HepG2 (cell line): ENCODE data around the gene WDR31. TPM values are rescaled to one million over a fixed set of nuclear protein-coding genes. Genes with fewer than 3 reads are reported as not detected.

Source experiments
- AHR ChIP-seq: IDR thresholded peaks from 2 replicates; pipeline ENCODE4 v1.6.1; 2018; ENCODE audit warnings: missing genetic modification reagents, missing compliant biosample characterization
- ATF7 ChIP-seq, 2 experiments: fragments of 450-650 bp in 1 of 2; sonication (generic) in 1 of 2; formaldehyde crosslinking in 1 of 2; IDR thresholded peaks; 2 replicates each; pipeline versions ENCODE4 v1.4.0 to v1.6.1; 2016 to 2020; ENCODE audit warnings: antibody characterized with exemption in 1 of 2, mild to moderate bottlenecking in 1 of 2, missing genetic modification reagents in 1 of 2
- KDM3A ChIP-seq: IDR thresholded peaks from 2 replicates; pipeline ENCODE4 v1.6.1; 2018; ENCODE audit warnings: low read depth, missing compliant biosample characterization
- NFYB ChIP-seq: sonication (generic); formaldehyde crosslinking; IDR thresholded peaks from 2 replicates; pipeline ENCODE4 v1.4.0; 2020; ENCODE audit warnings: missing genetic modification reagents
- NR2F6 ChIP-seq, 2 experiments: IDR thresholded peaks; 2 replicates each; pipeline ENCODE4 v1.6.1; 2016; ENCODE audit warnings: antibody characterized with exemption in 1 of 2, mild to moderate bottlenecking in 1 of 2
- SMAD3 ChIP-seq: sonication (generic); formaldehyde crosslinking; IDR thresholded peaks from 2 replicates; pipeline ENCODE4 v1.4.0; 2020; ENCODE audit warnings: missing genetic modification reagents
- ZBTB49 ChIP-seq: sonication (generic); formaldehyde crosslinking; IDR thresholded peaks from 2 replicates; pipeline ENCODE4 v1.4.0; 2020; ENCODE audit warnings: missing genetic modification reagents, borderline replicate concordance
- ZNF138 ChIP-seq: sonication (generic); formaldehyde crosslinking; IDR thresholded peaks from 2 replicates; pipeline ENCODE4 v1.5.0; 2020; ENCODE audit warnings: mild to moderate bottlenecking, low read depth, missing genetic modification reagents
- polyA plus RNA-seq, 8 experiments: library from polyadenylated mRNA; depleted of rRNA in 3 of 8; stranded (reverse) in 7 of 8; unstranded in 1 of 8; fragments of >200 nt; fragmentation: Illumina TruSeq in 4 of 8; extraction: Trizol in 4 of 8; gene quantifications; 2 replicates each; pipeline versions ENCODE4 v1.2.1 to v1.2.3, GENCODE V29; 2011 to 2016; ENCODE audit warnings: low read depth in 4 of 8, missing spikeins in 1 of 8, mixed read lengths in 1 of 8; ENCODE audit not compliant: insufficient read depth in 1 of 8
- total RNA-seq, 5 experiments: library from RNA; depleted of rRNA; stranded (reverse); fragments of >200 nt; fragmentation: Illumina TruSeq; extraction: Trizol; gene quantifications; 2 replicates each; pipeline ENCODE4 v1.2.3, GENCODE V29; 2016; ENCODE audit warnings: low read depth in 1 of 5
- TF ChIP-seq, protein P1 (sequence below): sonication (generic); formaldehyde crosslinking; IDR thresholded peaks from 2 replicates; pipeline ENCODE4 v1.4.0; 2020; ENCODE audit warnings: missing genetic modification reagents
- TF ChIP-seq, protein P2 (sequence below): sonication (generic); formaldehyde crosslinking; IDR thresholded peaks from 2 replicates; pipeline ENCODE4 v1.4.0; 2020; ENCODE audit warnings: mild to moderate bottlenecking, missing genetic modification reagents
- TF ChIP-seq, protein P3 (sequence below): sonication (generic); formaldehyde crosslinking; IDR thresholded peaks from 2 replicates; pipeline ENCODE4 v1.5.1; 2020; ENCODE audit warnings: mild to moderate bottlenecking, missing genetic modification reagents, moderate library complexity
- TF ChIP-seq, protein P4 (sequence below): sonication (generic); formaldehyde crosslinking; IDR thresholded peaks from 2 replicates; pipeline ENCODE4 v1.4.0; 2020; ENCODE audit warnings: missing genetic modification reagents
- TF ChIP-seq, protein P5 (sequence below): sonication (generic); formaldehyde crosslinking; IDR thresholded peaks from 2 replicates; pipeline ENCODE4 v1.4.0; 2020; ENCODE audit warnings: missing genetic modification reagents

The WDR31 gene
- total and polyA plus RNA-seq, 2 of the 13 experiments (the other 11 are each of a cell fraction or from before 2014, with no cell fraction given): 0.33 to 1.7 TPM

GRCh38 chr9:113275157-113276131 lies 64.6 kb downstream of the WDR31 start, which contains the start of the genes CDC26 and PRPF4 (continued):
- TF ChIP-seq NR2F6 (IDR thresholded peaks at IDR 0.05) (peak; percentile 57), NR2F6 (CRISPR knock-in tag; IDR thresholded peaks at IDR 0.05) (peak; percentile 75; the same call in 1 of the 2 replicates), NFYB (CRISPR knock-in tag) (peak; percentile 58), AHR (peak; percentile 56; the same call in 1 of the 2 replicates), KDM3A (peak; percentile 45; the same call in 1 of the 2 replicates), SMAD3 (CRISPR knock-in tag) (no peak), ATF7 (IDR thresholded peaks at IDR 0.05) (no peak), ATF7 (CRISPR knock-in tag; IDR thresholded peaks at IDR 0.05) (peak; percentile 63; the same call in 1 of the 2 replicates), ZNF138 (CRISPR knock-in tag) (peak; percentile 72; the same call in 1 of the 2 replicates), ZBTB49 (no peak)
- TF ChIP-seq, protein P1, sequence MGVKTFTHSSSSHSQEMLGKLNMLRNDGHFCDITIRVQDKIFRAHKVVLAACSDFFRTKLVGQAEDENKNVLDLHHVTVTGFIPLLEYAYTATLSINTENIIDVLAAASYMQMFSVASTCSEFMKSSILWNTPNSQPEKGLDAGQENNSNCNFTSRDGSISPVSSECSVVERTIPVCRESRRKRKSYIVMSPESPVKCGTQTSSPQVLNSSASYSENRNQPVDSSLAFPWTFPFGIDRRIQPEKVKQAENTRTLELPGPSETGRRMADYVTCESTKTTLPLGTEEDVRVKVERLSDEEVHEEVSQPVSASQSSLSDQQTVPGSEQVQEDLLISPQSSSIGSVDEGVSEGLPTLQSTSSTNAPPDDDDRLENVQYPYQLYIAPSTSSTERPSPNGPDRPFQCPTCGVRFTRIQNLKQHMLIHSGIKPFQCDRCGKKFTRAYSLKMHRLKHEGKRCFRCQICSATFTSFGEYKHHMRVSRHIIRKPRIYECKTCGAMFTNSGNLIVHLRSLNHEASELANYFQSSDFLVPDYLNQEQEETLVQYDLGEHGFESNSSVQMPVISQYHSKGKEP: no peak
- TF ChIP-seq, protein P2, sequence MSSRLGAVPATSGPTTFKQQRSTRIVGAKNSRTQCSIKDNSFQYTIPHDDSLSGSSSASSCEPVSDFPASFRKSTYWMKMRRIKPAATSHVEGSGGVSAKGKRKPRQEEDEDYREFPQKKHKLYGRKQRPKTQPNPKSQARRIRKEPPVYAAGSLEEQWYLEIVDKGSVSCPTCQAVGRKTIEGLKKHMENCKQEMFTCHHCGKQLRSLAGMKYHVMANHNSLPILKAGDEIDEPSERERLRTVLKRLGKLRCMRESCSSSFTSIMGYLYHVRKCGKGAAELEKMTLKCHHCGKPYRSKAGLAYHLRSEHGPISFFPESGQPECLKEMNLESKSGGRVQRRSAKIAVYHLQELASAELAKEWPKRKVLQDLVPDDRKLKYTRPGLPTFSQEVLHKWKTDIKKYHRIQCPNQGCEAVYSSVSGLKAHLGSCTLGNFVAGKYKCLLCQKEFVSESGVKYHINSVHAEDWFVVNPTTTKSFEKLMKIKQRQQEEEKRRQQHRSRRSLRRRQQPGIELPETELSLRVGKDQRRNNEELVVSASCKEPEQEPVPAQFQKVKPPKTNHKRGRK (CRISPR knock-in tag): no peak; the same call in 1 of the 2 replicates
- TF ChIP-seq, protein P3, sequence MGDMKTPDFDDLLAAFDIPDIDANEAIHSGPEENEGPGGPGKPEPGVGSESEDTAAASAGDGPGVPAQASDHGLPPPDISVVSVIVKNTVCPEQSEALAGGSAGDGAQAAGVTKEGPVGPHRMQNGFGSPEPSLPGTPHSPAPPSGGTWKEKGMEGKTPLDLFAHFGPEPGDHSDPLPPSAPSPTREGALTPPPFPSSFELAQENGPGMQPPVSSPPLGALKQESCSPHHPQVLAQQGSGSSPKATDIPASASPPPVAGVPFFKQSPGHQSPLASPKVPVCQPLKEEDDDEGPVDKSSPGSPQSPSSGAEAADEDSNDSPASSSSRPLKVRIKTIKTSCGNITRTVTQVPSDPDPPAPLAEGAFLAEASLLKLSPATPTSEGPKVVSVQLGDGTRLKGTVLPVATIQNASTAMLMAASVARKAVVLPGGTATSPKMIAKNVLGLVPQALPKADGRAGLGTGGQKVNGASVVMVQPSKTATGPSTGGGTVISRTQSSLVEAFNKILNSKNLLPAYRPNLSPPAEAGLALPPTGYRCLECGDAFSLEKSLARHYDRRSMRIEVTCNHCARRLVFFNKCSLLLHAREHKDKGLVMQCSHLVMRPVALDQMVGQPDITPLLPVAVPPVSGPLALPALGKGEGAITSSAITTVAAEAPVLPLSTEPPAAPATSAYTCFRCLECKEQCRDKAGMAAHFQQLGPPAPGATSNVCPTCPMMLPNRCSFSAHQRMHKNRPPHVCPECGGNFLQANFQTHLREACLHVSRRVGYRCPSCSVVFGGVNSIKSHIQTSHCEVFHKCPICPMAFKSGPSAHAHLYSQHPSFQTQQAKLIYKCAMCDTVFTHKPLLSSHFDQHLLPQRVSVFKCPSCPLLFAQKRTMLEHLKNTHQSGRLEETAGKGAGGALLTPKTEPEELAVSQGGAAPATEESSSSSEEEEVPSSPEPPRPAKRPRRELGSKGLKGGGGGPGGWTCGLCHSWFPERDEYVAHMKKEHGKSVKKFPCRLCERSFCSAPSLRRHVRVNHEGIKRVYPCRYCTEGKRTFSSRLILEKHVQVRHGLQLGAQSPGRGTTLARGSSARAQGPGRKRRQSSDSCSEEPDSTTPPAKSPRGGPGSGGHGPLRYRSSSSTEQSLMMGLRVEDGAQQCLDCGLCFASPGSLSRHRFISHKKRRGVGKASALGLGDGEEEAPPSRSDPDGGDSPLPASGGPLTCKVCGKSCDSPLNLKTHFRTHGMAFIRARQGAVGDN (CRISPR knock-in tag): peak; percentile 93
- TF ChIP-seq, protein P4, sequence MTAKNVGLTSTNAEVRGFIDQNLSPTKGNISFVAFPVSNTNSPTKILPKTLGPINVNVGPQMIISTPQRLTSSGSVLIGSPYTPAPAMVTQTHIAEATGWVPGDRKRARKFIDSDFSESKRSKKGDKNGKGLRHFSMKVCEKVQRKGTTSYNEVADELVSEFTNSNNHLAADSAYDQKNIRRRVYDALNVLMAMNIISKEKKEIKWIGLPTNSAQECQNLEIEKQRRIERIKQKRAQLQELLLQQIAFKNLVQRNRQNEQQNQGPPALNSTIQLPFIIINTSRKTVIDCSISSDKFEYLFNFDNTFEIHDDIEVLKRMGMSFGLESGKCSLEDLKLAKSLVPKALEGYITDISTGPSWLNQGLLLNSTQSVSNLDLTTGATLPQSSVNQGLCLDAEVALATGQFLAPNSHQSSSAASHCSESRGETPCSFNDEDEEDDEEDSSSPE (CRISPR knock-in tag): peak; percentile 92
- TF ChIP-seq, protein P5, sequence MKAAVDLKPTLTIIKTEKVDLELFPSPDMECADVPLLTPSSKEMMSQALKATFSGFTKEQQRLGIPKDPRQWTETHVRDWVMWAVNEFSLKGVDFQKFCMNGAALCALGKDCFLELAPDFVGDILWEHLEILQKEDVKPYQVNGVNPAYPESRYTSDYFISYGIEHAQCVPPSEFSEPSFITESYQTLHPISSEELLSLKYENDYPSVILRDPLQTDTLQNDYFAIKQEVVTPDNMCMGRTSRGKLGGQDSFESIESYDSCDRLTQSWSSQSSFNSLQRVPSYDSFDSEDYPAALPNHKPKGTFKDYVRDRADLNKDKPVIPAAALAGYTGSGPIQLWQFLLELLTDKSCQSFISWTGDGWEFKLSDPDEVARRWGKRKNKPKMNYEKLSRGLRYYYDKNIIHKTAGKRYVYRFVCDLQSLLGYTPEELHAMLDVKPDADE (CRISPR knock-in tag): no peak
